ENCODE data around the gene TBC1D3H.
"Not testable (repeated sequence)": the region's sequence is repeated elsewhere in the genome, so short reads cannot be mapped to it uniquely, and the experiment has no call there.

TBC1D3H gene

GRCh38 chr17:36388385-36389245 is at the start of gene TBC1D3H:
Gene TBC1D3H (minus strand): TSS chr17:36388435. CDS start chr17:36386895, 1,540 bp downstream.
- not testable (repeated sequence) for DNase-seq (ENCODE audit: extremely low read depth, low read depth)

- not testable (repeated sequence) for DNase-seq (ENCODE audit: extremely low read depth, low read depth)
Observed at GRCh38 chr17:36428891-36429290, 40.7 kb upstream of the TBC1D3H start.

GRCh38 chr17:36415180-36415941 is 27.1 kb upstream of the TBC1D3H start:
- DNase-seq (ENCODE audit: extremely low read depth, low read depth) = not testable (repeated sequence)

- DNase-seq (ENCODE audit: extremely low read depth, low read depth) = not testable (repeated sequence)
Observed at GRCh38 chr17:36390943-36391645, 2.9 kb upstream of the TBC1D3H start.

- DNase-seq (ENCODE audit: extremely low read depth, low read depth) = not testable (repeated sequence)
Observed at GRCh38 chr17:36375938-36376337, 12.3 kb downstream of the TBC1D3H start.

- DNase-seq (ENCODE audit: extremely low read depth, low read depth) = not testable (repeated sequence)
Observed at GRCh38 chr17:36362496-36362895, 25.7 kb downstream of the TBC1D3H start.
